Sigmoid colon (tissue), 7 donors: ENCODE results near the gene OR52I2. TPM values are rescaled to one million over a fixed set of nuclear protein-coding genes. Genes with fewer than 3 reads are reported as not detected.

Source experiments
- DNase-seq: peaks from one replicate; pipeline ENCODE4 v3.0.0-alpha.2; 2019
- H3K27ac ChIP-seq, 4 donors: fragments of 200-600 bp; sonication (generic); one replicate each; pipeline ENCODE4 v1.5.1; 2016 to 2019; ENCODE audit warnings: mild to moderate bottlenecking in 1 of 4
- H3K27me3 ChIP-seq, 3 donors: fragments of 200-600 bp; sonication (generic); one replicate each; pipeline ENCODE4 v1.5.1; 2019; ENCODE audit warnings: mild to moderate bottlenecking in 1 of 3
- H3K36me3 ChIP-seq, 4 donors: fragments of 200-600 bp; sonication (generic); one replicate each; pipeline ENCODE4 v1.5.1; 2016 to 2019
- H3K4me1 ChIP-seq, 4 donors: fragments of 200-600 bp; sonication (generic); one replicate each; pipeline ENCODE4 v1.5.1; 2017 to 2019
- H3K4me3 ChIP-seq, 4 donors: fragments of 200-600 bp; sonication (generic); one replicate each; pipeline ENCODE4 v1.5.1; 2017 to 2019; ENCODE audit warnings: mild to moderate bottlenecking in 2 of 4, moderate library complexity in 1 of 4
- H3K9me3 ChIP-seq, 4 donors: fragments of 200-600 bp in 3 of 4; sonication (generic) in 3 of 4; one replicate each; pipeline versions ENCODE4 v1.5.1 to v1.6.1; 2013 to 2019
- EP300 ChIP-seq, 4 donors: sonication (generic); formaldehyde crosslinking; IDR thresholded peaks; one replicate each; pipeline ENCODE4 v1.6.1; 2017; ENCODE audit warnings: antibody characterized with exemption in 4 of 4
- POLR2A ChIP-seq, 2 donors: fragments of 450-650 bp; IDR thresholded peaks; one replicate each; pipeline ENCODE4 v1.6.1; 2016; ENCODE audit warnings: antibody characterized with exemption in 2 of 2, mild to moderate bottlenecking in 2 of 2, moderate library complexity in 2 of 2
- POLR2AphosphoS5 ChIP-seq, 4 donors: sonication (generic); formaldehyde crosslinking; IDR thresholded peaks; one replicate each; pipeline ENCODE4 v1.6.1; 2017; ENCODE audit warnings: antibody characterized with exemption in 4 of 4
- WGBS, 2 donors: extraction: QIAGEN DNeasy Blood & Tissue Kit; methylation state at CpG; one replicate each; pipeline ENCODE4 v1.1.7; 2013; 5-methylcytosine and 5-hydroxymethylcytosine counted together
- intact Hi-C: fragments of 100-400 bp; cut with DNase I; formaldehyde crosslinking; loops from one replicate; pipeline ENCODE4 v1.15.1; 2023
- polyA plus RNA-seq, 3 donors: library from polyadenylated mRNA; stranded (reverse); fragments of 200-250 nt; gene quantifications; one replicate each; pipeline ENCODE4 v1.2.3, GENCODE V29; 2013
- total RNA-seq, 4 donors: library from RNA; depleted of rRNA; stranded (reverse); fragments of >200 nt; gene quantifications; one replicate each; pipeline ENCODE4 v1.1.0, GENCODE V29; 2016
- TF ChIP-seq, protein P1 (sequence below), 4 experiments: fragments of 450-650 bp in 3 of 4; fragments of 200-600 bp in 1 of 4; IDR thresholded peaks; one replicate each; pipeline ENCODE4 v1.5.1; 2016 to 2019; ENCODE audit warnings: antibody characterized with exemption in 4 of 4, mild to moderate bottlenecking in 3 of 4, moderate library complexity in 2 of 4
- donor health status: healthy with polysubstance abuse.
- donor health status: Bipolar disorder and iron deficiency.
- donor health status: healthy.

Gene OR52I2
- total and polyA plus RNA-seq, 7 donors, result not detected

DNA sequence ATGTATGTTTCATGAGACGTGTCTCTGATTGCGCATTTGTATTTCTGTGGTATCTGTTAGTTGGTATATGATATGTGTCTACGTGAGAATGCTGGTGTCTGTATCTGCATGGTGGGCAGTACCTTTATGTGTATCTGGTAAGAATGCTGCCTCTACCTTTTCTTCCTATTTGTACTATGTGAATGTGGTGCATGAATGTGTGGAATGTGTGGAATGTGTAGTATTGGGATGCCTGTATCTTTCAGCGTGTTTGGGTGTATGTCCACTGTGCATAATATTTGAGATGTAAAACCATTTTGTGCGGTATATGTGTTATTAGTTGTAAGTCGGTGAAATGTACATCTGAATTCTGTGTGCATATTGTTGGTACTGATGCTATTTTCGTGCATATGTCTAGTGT lies 60.0 kb downstream of the OR52I2 start:
- Histone ChIP-seq H3K27me3 (no peaks in the 10 kb centered on the region), H3K9me3 (no peaks in the 10 kb centered on the region), H3K4me1 (peaks cover 0 to 42% (median 33%) of the 10 kb centered on the region in 4 donors), H3K36me3 (no peaks in the 10 kb centered on the region), H3K27ac (no peak overlapping the region), H3K4me3 (no peak overlapping the region)
- intact Hi-C loops, result loop anchor here (5.0 kb wide), 1 partner anchor 56 kb away; the partner anchor contains the start of gene OR51E2
- DNase-seq, result no peak
- 90 to 91% methylated on average over 7 of the region's 7 CpGs for whole genome bisulfite sequencing, 2 donors
- no peak for TF ChIP-seq POLR2A (IDR thresholded peaks at IDR 0.05)
- no peak for TF ChIP-seq POLR2AphosphoS5 (IDR thresholded peaks at IDR 0.05)
- no peak for TF ChIP-seq EP300 (IDR thresholded peaks at IDR 0.05)
- TF ChIP-seq, protein P1, sequence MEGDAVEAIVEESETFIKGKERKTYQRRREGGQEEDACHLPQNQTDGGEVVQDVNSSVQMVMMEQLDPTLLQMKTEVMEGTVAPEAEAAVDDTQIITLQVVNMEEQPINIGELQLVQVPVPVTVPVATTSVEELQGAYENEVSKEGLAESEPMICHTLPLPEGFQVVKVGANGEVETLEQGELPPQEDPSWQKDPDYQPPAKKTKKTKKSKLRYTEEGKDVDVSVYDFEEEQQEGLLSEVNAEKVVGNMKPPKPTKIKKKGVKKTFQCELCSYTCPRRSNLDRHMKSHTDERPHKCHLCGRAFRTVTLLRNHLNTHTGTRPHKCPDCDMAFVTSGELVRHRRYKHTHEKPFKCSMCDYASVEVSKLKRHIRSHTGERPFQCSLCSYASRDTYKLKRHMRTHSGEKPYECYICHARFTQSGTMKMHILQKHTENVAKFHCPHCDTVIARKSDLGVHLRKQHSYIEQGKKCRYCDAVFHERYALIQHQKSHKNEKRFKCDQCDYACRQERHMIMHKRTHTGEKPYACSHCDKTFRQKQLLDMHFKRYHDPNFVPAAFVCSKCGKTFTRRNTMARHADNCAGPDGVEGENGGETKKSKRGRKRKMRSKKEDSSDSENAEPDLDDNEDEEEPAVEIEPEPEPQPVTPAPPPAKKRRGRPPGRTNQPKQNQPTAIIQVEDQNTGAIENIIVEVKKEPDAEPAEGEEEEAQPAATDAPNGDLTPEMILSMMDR (IDR thresholded peaks at IDR 0.05), result no peak

DNA sequence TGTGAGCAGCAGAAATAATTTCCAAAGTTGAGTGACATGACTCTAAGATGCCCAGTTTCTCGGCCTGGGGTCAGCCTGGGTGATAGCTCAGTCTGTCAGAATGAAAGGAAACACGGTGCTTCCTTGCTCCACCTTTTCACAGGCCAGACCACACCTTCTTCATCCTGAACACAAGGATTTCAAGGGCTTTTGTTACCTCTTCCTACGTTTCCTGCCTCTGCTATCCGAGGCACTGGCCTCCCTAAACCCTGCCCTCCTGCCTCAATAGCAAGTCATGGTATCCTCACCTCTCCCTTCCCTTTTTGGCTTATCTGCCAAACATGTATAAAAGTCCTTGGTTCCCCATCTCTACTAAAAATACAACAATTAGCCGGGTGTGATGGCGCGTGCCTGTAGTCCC lies 60.5 kb downstream of the OR52I2 start:
- Histone ChIP-seq H3K27ac (no peak overlapping the region), H3K9me3 (no peaks in the 10 kb centered on the region), H3K4me3 (no peak overlapping the region), H3K27me3 (no peaks in the 10 kb centered on the region), H3K4me1 (peaks cover 0 to 43% (median 36%) of the 10 kb centered on the region in 4 donors), H3K36me3 (no peaks in the 10 kb centered on the region)
- intact Hi-C loops, result loop anchor here (5.0 kb wide), 1 partner anchor 55 kb away; the partner anchor contains the start of gene OR51E2
- TF ChIP-seq POLR2AphosphoS5 (IDR thresholded peaks at IDR 0.05) (no peak), EP300 (IDR thresholded peaks at IDR 0.05) (no peak), POLR2A (IDR thresholded peaks at IDR 0.05) (no peak)
- TF ChIP-seq, protein P1 (IDR thresholded peaks at IDR 0.05), result no peak
- WGBS, 2 donors, result 85 to 86% methylated on average over 7 of the region's 7 CpGs
- no peak for DNase-seq

Other genes with a start within 250 kb of the OR52I2 start
- not detected for gene OR52B4, start 213.4 kb upstream of the OR52I2 start, total RNA-seq
- gene OR52B4, start 213.4 kb upstream of the OR52I2 start, polyA plus RNA-seq, result not detected
- gene TRIM21, start 188.0 kb upstream of the OR52I2 start, total RNA-seq, result 10 to 100 TPM; 15.0 to 21.4 (median 16.2) TPM
- gene TRIM21, start 188.0 kb upstream of the OR52I2 start, polyA plus RNA-seq, result 10 to 100 TPM; 16.2 to 32.1 (median 29.1) TPM
- under 1 TPM in 1 of 4 donors, not detected in 3; 0.41 TPM for gene OR52K2, start 132.4 kb upstream of the OR52I2 start, total RNA-seq
- gene OR52K2, start 132.4 kb upstream of the OR52I2 start, polyA plus RNA-seq, result not detected
- under 1 TPM in 1 of 4 donors, not detected in 3; 0.14 TPM for gene OR52K1, start 99.1 kb upstream of the OR52I2 start, total RNA-seq
- not detected for gene OR52K1, start 99.1 kb upstream of the OR52I2 start, polyA plus RNA-seq
- gene OR52M1, start 36.6 kb upstream of the OR52I2 start, total RNA-seq, result not detected
- gene OR52M1, start 36.6 kb upstream of the OR52I2 start, polyA plus RNA-seq, result not detected
- not detected for gene OR52I1, start 12.3 kb downstream of the OR52I2 start, total RNA-seq
- not detected for gene OR52I1, start 12.3 kb downstream of the OR52I2 start, polyA plus RNA-seq
- gene TRIM68, start 26.5 kb downstream of the OR52I2 start, total RNA-seq, result 10 to 100 TPM in 3 of 4 donors, 1 to 10 TPM in 1; 8.9 to 15.0 (median 11.7) TPM
- gene TRIM68, start 26.5 kb downstream of the OR52I2 start, polyA plus RNA-seq, result 10 to 100 TPM in 2 of 3 donors, 1 to 10 TPM in 1; 6.0 to 12.9 (median 11.6) TPM
- not detected for gene OR51D1, start 55.7 kb downstream of the OR52I2 start, total RNA-seq
- not detected for gene OR51D1, start 55.7 kb downstream of the OR52I2 start, polyA plus RNA-seq
- 1 to 10 TPM in 3 of 4 donors, under 1 TPM in 1; 0.33 to 2.2 (median 1.6) TPM for gene OR51E1, start 62.2 kb downstream of the OR52I2 start, total RNA-seq
- under 1 TPM in 2 of 3 donors, not detected in 1; 0.23 to 0.50 TPM for gene OR51E1, start 62.2 kb downstream of the OR52I2 start, polyA plus RNA-seq
- gene OR51E2, start 116.1 kb downstream of the OR52I2 start, total RNA-seq, result 10 to 100 TPM in 2 of 4 donors, 1 to 10 TPM in 2; 1.3 to 24.8 (median 7.1) TPM
- gene OR51E2, start 116.1 kb downstream of the OR52I2 start, polyA plus RNA-seq, result under 1 TPM in 1 of 3 donors, not detected in 2; 0.63 TPM
- not detected for gene MMP26, start 123.0 kb downstream of the OR52I2 start, total RNA-seq
- not detected for gene MMP26, start 123.0 kb downstream of the OR52I2 start, polyA plus RNA-seq
- gene OR51F1, start 188.2 kb downstream of the OR52I2 start, total RNA-seq, result not detected
- not detected for gene OR51F1, start 188.2 kb downstream of the OR52I2 start, polyA plus RNA-seq
- gene OR52R1, start 222.6 kb downstream of the OR52I2 start, total RNA-seq, result not detected
- not detected for gene OR52R1, start 222.6 kb downstream of the OR52I2 start, polyA plus RNA-seq
- gene OR51F2, start 239.6 kb downstream of the OR52I2 start, total RNA-seq, result not detected
- gene OR51F2, start 239.6 kb downstream of the OR52I2 start, polyA plus RNA-seq, result not detected